Activated T-cell treated with anti-CD3 and anti-CD28 coated beads, Interleukin-2, amount 50 U/mL, for 24 hours (primary cell): ENCODE results near the gene DCP2.
A peak's percentile ranks its signal among the peaks of the same experiment; 100 is the strongest.

Source experiments
- DNase-seq: peaks from one replicate; pipeline ENCODE4 v3.0.0-alpha.2; 2020
- H3K27ac Mint-ChIP-seq: 2 replicates; pipeline ENCODE4 v1.8.0; 2020; ENCODE audit warnings: mild to moderate bottlenecking, mixed read lengths
- H3K27me3 Mint-ChIP-seq: 2 replicates; pipeline ENCODE4 v1.8.0; 2020; ENCODE audit warnings: mixed read lengths
- H3K36me3 Mint-ChIP-seq: 2 replicates; pipeline ENCODE4 v1.8.0; 2020; ENCODE audit warnings: low read depth, mixed read lengths
- H3K4me1 Mint-ChIP-seq: 2 replicates; pipeline ENCODE4 v1.8.0; 2020; ENCODE audit warnings: low read depth, mixed read lengths
- H3K4me3 Mint-ChIP-seq: 2 replicates; pipeline ENCODE4 v1.8.0; 2020; ENCODE audit warnings: mild to moderate bottlenecking, moderate library complexity, mixed read lengths
- H3K9me3 Mint-ChIP-seq: 2 replicates; pipeline ENCODE4 v1.8.0; 2020; ENCODE audit warnings: mixed read lengths

DCP2 gene

DNA sequence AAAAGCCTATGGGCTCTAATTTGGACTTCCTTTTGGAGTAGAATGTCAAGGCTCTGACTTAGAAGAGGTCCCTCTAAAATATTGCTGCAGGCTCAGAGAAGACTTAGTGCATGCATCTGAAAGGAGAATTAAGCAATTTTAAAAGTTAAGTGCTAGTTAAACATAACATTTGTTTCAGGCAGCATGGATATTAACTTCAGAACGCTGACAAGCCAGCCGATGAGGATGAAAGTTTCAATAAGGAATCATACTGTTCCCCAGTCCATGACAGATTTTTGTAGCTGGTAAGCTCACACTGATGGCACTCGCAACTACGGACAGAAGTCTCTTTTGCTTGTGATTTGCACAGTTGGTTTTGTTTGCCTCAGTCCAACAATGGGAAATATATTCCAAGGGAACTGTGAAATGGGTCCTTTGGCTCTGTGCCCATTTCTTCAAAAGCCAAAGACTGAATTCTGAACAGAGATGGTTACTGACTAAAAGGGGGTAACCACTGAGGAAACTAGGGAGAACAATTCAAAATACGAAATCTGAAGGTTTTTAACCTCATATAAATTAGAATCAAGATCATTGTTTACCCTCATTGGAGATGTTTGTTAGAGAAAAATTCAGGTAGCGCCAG, 47.6 kb downstream of the DCP2 start:
- no peak for DNase-seq
- Mint-ChIP-seq H3K4me1 (peaks cover 51% of the 10 kb centered on the region), H3K9me3 (no peaks in the 10 kb centered on the region), H3K27me3 (no peaks in the 10 kb centered on the region), H3K27ac (peak overlapping the region; percentile 33), H3K4me3 (no peak overlapping the region), H3K36me3 (peaks cover 75% of the 10 kb centered on the region)

- Mint-ChIP-seq H3K9me3 (no peaks in the 10 kb centered on the region), H3K4me3 (no peak overlapping the region), H3K36me3 (peaks cover 64% of the 10 kb centered on the region), H3K27ac (no peak overlapping the region), H3K27me3 (no peaks in the 10 kb centered on the region), H3K4me1 (peaks cover 38% of the 10 kb centered on the region)
- DNase-seq, result no peak
Measured at GRCh38 chr5:113025596-113025995, 49.0 kb downstream of the DCP2 start.

- no peaks in the 10 kb centered on the region for H3K27me3 Mint-ChIP-seq
- no peak for DNase-seq
- no peak overlapping the region for H3K27ac Mint-ChIP-seq
- H3K4me3 Mint-ChIP-seq, result no peak overlapping the region
- peaks cover 59% of the 10 kb centered on the region for H3K36me3 Mint-ChIP-seq
- no peaks in the 10 kb centered on the region for H3K9me3 Mint-ChIP-seq
- H3K4me1 Mint-ChIP-seq, result peaks cover 32% of the 10 kb centered on the region
Measured at GRCh38 chr5:113026211-113026610, 49.6 kb downstream of the DCP2 start.

DNA sequence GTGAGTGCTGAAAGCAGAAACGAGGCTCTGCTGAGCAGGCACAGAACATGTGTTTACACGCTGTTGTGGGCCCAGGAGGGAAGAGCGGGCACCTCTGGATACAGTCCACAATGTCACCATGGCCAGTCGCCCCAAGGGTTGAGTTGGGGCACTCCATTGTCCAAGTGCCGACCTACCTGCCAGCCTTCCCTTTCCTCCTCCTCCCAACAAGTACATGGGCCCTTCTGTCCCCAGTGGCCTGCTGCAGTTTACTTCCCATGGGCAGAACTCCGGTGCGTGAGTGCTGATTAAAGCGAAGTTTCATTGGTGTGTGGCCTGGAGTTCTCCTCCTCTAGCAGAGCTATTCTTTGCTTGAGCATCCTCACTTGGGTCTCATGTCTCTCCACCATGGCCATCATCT, 50.4 kb downstream of the DCP2 start:
- H3K27me3 Mint-ChIP-seq, result no peaks in the 10 kb centered on the region
- H3K4me1 Mint-ChIP-seq, result peaks cover 24% of the 10 kb centered on the region
- H3K9me3 Mint-ChIP-seq, result no peaks in the 10 kb centered on the region
- DNase-seq, result no peak
- H3K4me3 Mint-ChIP-seq, result no peak overlapping the region
- H3K36me3 Mint-ChIP-seq, result peaks cover 53% of the 10 kb centered on the region
- no peak overlapping the region for H3K27ac Mint-ChIP-seq

- Mint-ChIP-seq H3K9me3 (no peaks in the 10 kb centered on the region), H3K36me3 (peaks cover 49% of the 10 kb centered on the region)
Measured at GRCh38 chr5:113027431-113027830, 50.8 kb downstream of the DCP2 start.

DNA sequence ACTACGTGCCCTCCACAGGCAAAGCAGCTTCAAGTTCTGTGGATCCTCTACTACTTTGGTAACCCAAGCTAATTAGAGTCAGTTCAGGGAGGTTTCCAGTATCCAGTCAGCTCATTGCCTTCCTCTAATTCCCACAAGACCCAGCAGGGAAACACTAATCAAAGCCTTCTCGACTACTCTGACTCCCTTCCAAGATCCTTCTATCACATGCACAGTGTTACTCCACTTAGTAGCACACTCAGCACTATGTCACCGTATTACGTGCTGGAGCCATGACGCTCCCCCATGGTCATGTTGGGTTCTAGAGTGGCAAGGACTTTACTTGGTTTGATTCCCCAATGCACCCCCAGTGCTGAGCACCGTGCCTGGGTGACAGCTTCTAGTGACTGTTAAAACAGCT, 53.0 kb downstream of the DCP2 start:
- Mint-ChIP-seq H3K27ac (no peak overlapping the region), H3K4me1 (peaks cover 10% of the 10 kb centered on the region)
- no peak for DNase-seq

More at GRCh38 chr5:113027431-113027830, 50.8 kb downstream of the DCP2 start:
- DNase-seq, result no peak
- Mint-ChIP-seq H3K27me3 (no peaks in the 10 kb centered on the region), H3K4me1 (peaks cover 21% of the 10 kb centered on the region), H3K4me3 (no peak overlapping the region), H3K27ac (no peak overlapping the region)

GRCh38 chr5:113031104-113031503, 54.5 kb downstream of the DCP2 start:
- Mint-ChIP-seq H3K27me3 (no peaks in the 10 kb centered on the region), H3K9me3 (no peaks in the 10 kb centered on the region), H3K27ac (no peak overlapping the region), H3K4me1 (peaks cover 11% of the 10 kb centered on the region), H3K36me3 (peaks cover 21% of the 10 kb centered on the region), H3K4me3 (no peak overlapping the region)
- DNase-seq, result no peak

More for the DNA sequence above, 53.0 kb downstream of the DCP2 start:
- no peaks in the 10 kb centered on the region for H3K27me3 Mint-ChIP-seq
- H3K4me3 Mint-ChIP-seq, result no peak overlapping the region
- peaks cover 31% of the 10 kb centered on the region for H3K36me3 Mint-ChIP-seq
- H3K9me3 Mint-ChIP-seq, result no peaks in the 10 kb centered on the region

DNA sequence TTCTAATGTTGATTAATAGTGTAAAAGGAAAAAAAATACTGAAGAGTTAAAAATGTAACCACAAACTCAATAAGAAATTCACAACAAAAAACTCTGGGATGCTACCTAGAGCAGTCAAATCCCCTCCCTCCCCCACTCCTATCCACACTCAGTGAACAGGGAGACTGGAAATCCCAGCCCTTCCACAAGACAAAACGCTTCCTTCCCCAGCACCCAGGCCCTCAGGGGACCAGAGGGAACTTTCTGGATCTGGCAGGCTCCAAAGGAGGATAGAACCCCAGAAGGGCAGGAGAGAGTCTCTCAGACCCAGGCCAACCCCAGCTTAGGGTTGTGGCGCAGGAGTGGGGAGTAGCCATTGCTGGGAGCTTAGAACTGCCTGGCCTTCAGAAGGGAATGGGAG, 55.0 kb downstream of the DCP2 start:
- Mint-ChIP-seq H3K27me3 (no peaks in the 10 kb centered on the region), H3K36me3 (peaks cover 17% of the 10 kb centered on the region), H3K4me1 (peaks cover 11% of the 10 kb centered on the region), H3K9me3 (no peaks in the 10 kb centered on the region), H3K4me3 (no peak overlapping the region), H3K27ac (peak overlapping the region; percentile 12)
- DNase-seq, result no peak

GRCh38 chr5:113034182-113034773, 57.7 kb downstream of the DCP2 start:
- Mint-ChIP-seq H3K4me1 (peaks cover 11% of the 10 kb centered on the region), H3K27ac (no peak overlapping the region), H3K36me3 (no peaks in the 10 kb centered on the region), H3K4me3 (no peak overlapping the region), H3K9me3 (no peaks in the 10 kb centered on the region), H3K27me3 (no peaks in the 10 kb centered on the region)
- DNase-seq, result no peak

DNA sequence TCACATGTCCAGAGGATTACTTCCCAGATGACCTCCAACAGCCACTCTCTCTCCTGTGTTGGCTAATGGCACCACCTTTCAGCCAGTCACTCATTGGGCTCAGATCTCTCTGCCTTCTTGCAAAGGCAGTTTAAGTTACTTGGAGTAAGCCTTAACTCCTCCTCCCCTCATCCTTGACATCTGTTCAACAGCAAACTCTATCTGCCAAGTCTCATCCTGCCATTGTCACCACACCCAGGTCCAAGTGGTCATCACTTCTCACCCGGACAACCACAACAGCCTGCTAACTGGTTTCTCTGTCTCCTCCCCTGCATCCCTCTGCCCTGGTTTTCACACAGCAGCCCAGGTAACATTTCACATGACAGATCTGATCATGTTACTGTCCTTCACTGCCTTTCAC, 58.5 kb downstream of the DCP2 start:
- Mint-ChIP-seq H3K4me1 (peaks cover 11% of the 10 kb centered on the region), H3K36me3 (no peaks in the 10 kb centered on the region), H3K27ac (no peak overlapping the region)

DNA sequence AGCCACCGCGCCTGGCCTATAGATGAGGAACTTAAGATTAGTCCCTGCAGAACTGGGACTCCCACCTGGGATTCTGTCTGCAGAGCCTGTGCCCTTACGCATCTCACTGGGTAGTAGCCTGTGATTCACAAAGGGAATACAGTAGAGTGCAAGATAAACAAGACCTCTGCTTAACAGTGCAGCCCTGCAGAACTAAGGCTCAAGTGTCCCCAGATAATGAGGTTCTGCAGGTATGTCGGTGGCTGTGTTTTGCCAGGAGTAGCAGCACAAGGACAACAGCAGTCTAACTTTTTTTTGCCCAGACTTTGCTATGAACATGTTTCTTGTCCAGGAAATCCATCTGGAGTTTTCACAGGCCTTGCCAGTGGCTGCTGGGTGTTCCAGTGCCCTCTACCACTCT, 59.7 kb downstream of the DCP2 start:
- no peak for DNase-seq
- peaks cover 11% of the 10 kb centered on the region for H3K4me1 Mint-ChIP-seq
- no peak overlapping the region for H3K27ac Mint-ChIP-seq
- no peak overlapping the region for H3K4me3 Mint-ChIP-seq
- no peaks in the 10 kb centered on the region for H3K27me3 Mint-ChIP-seq
- H3K9me3 Mint-ChIP-seq, result no peaks in the 10 kb centered on the region
- H3K36me3 Mint-ChIP-seq, result no peaks in the 10 kb centered on the region

More for the DNA sequence above, 58.5 kb downstream of the DCP2 start:
- Mint-ChIP-seq H3K4me3 (no peak overlapping the region), H3K27me3 (no peaks in the 10 kb centered on the region), H3K9me3 (no peaks in the 10 kb centered on the region)
- no peak for DNase-seq

DNA sequence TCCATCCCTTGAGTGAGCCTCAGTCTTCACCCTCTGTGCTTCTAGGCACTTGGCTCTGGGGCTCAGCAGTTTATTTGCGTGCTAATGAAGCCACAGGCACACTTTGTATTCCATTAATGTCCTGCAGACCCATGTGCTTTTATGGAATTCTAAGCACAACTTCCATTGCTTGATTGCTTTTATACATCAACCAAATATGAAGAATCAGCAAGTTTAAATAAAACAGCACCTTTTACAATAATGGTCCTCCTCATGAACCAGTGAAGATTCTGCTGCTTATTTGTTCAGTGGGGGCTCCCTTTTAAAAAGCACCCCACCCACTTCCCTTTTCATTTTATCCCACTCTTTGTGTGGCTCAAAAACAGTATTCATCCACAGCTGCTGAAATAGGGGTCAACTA, 60.2 kb downstream of the DCP2 start:
- no peak overlapping the region for H3K27ac Mint-ChIP-seq
- H3K4me1 Mint-ChIP-seq, result peaks cover 11% of the 10 kb centered on the region
- no peaks in the 10 kb centered on the region for H3K27me3 Mint-ChIP-seq

DNA sequence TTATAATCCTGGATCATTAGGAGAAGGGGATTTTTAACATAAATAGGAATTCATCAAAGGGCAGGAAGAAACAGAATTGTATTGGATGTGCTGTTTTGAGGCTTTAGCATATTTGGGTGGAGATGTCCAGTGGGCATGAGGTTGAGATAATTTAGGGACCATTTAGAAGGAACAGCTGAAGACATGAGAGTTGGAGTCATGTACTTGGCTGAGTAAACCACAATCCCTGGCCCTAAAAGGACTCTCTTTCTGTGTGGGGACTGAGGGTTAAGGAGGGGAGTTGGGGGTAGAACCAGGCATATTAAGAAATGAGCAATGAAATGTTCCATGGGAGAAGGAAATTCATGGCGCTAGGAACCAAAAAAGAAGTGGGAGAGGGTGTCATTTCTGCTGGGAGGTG, 61.5 kb downstream of the DCP2 start:
- H3K4me1 Mint-ChIP-seq, result peaks cover 7% of the 10 kb centered on the region
- H3K27ac Mint-ChIP-seq, result no peak overlapping the region
- no peak for DNase-seq
- no peaks in the 10 kb centered on the region for H3K9me3 Mint-ChIP-seq
- H3K36me3 Mint-ChIP-seq, result no peaks in the 10 kb centered on the region
- no peak overlapping the region for H3K4me3 Mint-ChIP-seq
- H3K27me3 Mint-ChIP-seq, result no peaks in the 10 kb centered on the region

More for the DNA sequence above, 60.2 kb downstream of the DCP2 start:
- DNase-seq, result no peak
- H3K4me3 Mint-ChIP-seq, result no peak overlapping the region
- H3K36me3 Mint-ChIP-seq, result no peaks in the 10 kb centered on the region
- H3K9me3 Mint-ChIP-seq, result no peaks in the 10 kb centered on the region

DNA sequence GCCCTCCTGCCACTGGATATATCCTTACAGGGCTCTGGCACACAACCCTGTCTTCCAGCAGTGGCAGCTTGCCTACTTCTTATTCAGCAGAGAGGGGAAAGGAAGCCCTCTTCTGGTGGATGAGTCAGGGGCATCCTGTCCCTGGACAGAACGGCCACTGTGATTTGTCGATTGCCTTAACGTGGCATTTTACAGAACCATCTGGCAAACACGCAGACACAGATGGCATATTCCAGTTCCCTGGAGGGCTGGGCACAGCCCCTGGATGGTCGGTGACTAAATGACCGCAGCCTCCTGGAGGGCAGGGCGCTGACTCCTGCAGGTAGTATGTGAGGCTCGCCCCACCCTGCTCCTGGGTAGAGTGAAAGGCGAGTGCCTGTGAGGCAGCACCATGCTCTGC, 62.1 kb downstream of the DCP2 start:
- Mint-ChIP-seq H3K9me3 (no peaks in the 10 kb centered on the region), H3K4me3 (no peak overlapping the region), H3K27me3 (no peaks in the 10 kb centered on the region), H3K27ac (no peak overlapping the region), H3K4me1 (peaks cover 5% of the 10 kb centered on the region), H3K36me3 (no peaks in the 10 kb centered on the region)
- no peak for DNase-seq

DNA sequence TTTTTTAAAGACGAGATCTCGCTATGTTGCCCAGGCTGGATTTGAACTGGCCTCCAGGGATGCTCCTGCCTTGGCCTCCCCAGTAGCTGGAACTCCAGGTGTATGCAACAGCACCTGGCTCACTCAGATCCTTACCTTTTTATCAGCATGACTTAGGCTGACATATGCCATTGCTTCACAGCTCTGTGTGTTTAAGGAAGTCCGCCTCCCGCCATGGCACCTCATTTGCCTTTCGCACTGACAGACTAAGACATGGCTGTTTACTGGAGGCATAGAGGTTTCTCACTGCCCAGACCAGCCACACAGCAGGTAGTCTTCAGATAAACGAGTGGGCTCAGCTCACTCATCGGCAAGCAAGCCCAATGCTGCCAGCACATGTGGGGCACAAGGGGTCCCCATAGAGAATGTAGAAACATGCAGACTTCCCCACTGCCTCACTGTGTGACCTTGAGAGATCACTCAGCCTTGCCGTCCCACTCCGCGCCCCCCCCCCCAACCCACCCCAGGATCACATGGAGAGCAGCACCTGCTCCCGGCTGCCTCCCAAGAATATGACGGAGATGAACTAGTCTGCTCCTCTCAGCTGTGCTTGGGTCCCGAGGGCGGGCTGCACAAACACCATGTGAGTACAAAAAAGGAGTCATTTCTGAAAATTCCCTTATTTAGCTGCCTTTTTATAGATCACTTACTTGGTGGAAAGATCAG, 62.8 kb downstream of the DCP2 start:
- no peak overlapping the region for H3K27ac Mint-ChIP-seq
- no peaks in the 10 kb centered on the region for H3K36me3 Mint-ChIP-seq
- no peaks in the 10 kb centered on the region for H3K9me3 Mint-ChIP-seq
- no peak overlapping the region for H3K4me3 Mint-ChIP-seq
- H3K4me1 Mint-ChIP-seq, result peaks cover 2% of the 10 kb centered on the region
- no peak for DNase-seq
- no peaks in the 10 kb centered on the region for H3K27me3 Mint-ChIP-seq
